HepG2 (cell line): ENCODE measurements around the gene KIF23. TPM values are rescaled to one million over a fixed set of nuclear protein-coding genes. Genes with fewer than 3 reads are reported as not detected.

ENCODE experiments used
- ATAC-seq: fragments of 200-7000 bp; cut with Tn5 transposase; 3 replicates; pipeline ENCODE4 v1.9.1; 2020; ENCODE audit warnings: mild to moderate bottlenecking, moderate library complexity
- BruUV-seq: library from RNA; stranded (reverse); fragments of 400-500 nt; replicated peaks from 2 replicates; lab custom pipeline; 2021; lab: Mats Ljungman, UMichigan
- CTCF ChIA-PET: fragments of 300-600 bp; formaldehyde crosslinking; extraction: SDS; loops from one replicate; lab custom pipeline; 2021; ENCODE audit warnings: low total read pairs, inconsistent platforms, low intra/inter-chr PET ratio; lab: Yijun Ruan, JAX
- POLR2A ChIA-PET: fragments of 350-600 bp; sonication (Branson Sonifier 250); formaldehyde crosslinking; loops from one replicate; lab custom pipeline; 2020; ENCODE audit warnings: antibody characterized with exemption, inconsistent platforms; lab: Yijun Ruan, JAX
- DNase-seq: peaks from one replicate; pipeline ENCODE4 v3.0.0-alpha.2; 2015; ENCODE audit warnings: low spot score
- FAIRE-seq: peaks from 3 replicates; lab custom pipeline; 2011; peaks lifted over from hg19 to GRCh38; lab: Jason Lieb, UNC
- H2AFZ ChIP-seq: one replicate; pipeline ENCODE4 v1.6.1; 2011; ENCODE audit warnings: low read length, inconsistent platforms
- H3K27ac ChIP-seq: fragments of 300-600 bp; 3 replicates; pipeline ENCODE4 v1.8.0; 2011; ENCODE audit warnings: mixed run types, mild to moderate bottlenecking, mixed read lengths, low read length, inconsistent platforms; ENCODE audit not compliant: insufficient read depth; ENCODE audit errors: extremely low read length
- H3K27me3 ChIP-seq, 2 experiments: fragments of 200-600 bp in 1 of 2; 2 replicates in 1 of 2; 3 replicates in 1 of 2; pipeline versions ENCODE4 v1.6.0 to v1.8.0; 2011; ENCODE audit warnings: low read length in 2 of 2, mild to moderate bottlenecking in 2 of 2, moderate library complexity in 2 of 2, inconsistent platforms in 1 of 2; ENCODE audit not compliant: insufficient read depth in 2 of 2, control insufficient read depth in 1 of 2
- H3K36me3 ChIP-seq, 2 experiments: fragments of 200-600 bp in 1 of 2; replicated peaks in 1 of 2; 2 replicates in 1 of 2; 3 replicates in 1 of 2; pipeline versions ENCODE4 v1.5.1 to v1.8.0; 2011; ENCODE audit warnings: low read length in 2 of 2, inconsistent platforms in 1 of 2; ENCODE audit not compliant: insufficient read depth in 2 of 2, control insufficient read depth in 1 of 2
- H3K4me1 ChIP-seq: 2 replicates; pipeline ENCODE4 v1.5.1; 2012; ENCODE audit warnings: low read length, inconsistent platforms; ENCODE audit not compliant: insufficient read depth
- H3K4me2 ChIP-seq: 2 replicates; pipeline ENCODE4 v1.6.0; 2011; ENCODE audit warnings: low read depth, low read length, inconsistent platforms
- H3K4me3 ChIP-seq, 3 experiments: fragments of 200-600 bp in 1 of 3; sonication (generic), shearing (Covaris generic) in 1 of 3; replicated peaks in 1 of 3; 2 replicates each; pipeline ENCODE4 v1.5.1; 2011 to 2016; ENCODE audit warnings: low read length in 3 of 3, inconsistent platforms in 2 of 3, low read depth in 2 of 3, mild to moderate bottlenecking in 2 of 3, control low read depth in 1 of 3, mixed read lengths in 1 of 3; ENCODE audit not compliant: insufficient read depth in 1 of 3
- H3K79me2 ChIP-seq: one replicate; pipeline ENCODE4 v1.6.1; 2011; ENCODE audit warnings: low read length, inconsistent platforms; ENCODE audit not compliant: insufficient read depth
- H3K9ac ChIP-seq: 2 replicates; pipeline ENCODE4 v1.6.0; 2011; ENCODE audit warnings: mild to moderate bottlenecking, low read depth, low read length, inconsistent platforms; ENCODE audit not compliant: insufficient read depth
- H3K9me3 ChIP-seq: 2 replicates; pipeline ENCODE4 v1.5.1; 2012; ENCODE audit warnings: mild to moderate bottlenecking, low read length
- H4K20me1 ChIP-seq: 2 replicates; pipeline ENCODE4 v1.6.0; 2011; ENCODE audit warnings: inconsistent platforms, mild to moderate bottlenecking, low read length, moderate library complexity; ENCODE audit not compliant: insufficient read depth
- BCL6 ChIP-seq: IDR thresholded peaks from 2 replicates; pipeline ENCODE4 v1.6.1; 2016; ENCODE audit warnings: missing genetic modification reagents, missing compliant biosample characterization
- FOXA1 ChIP-seq, 2 experiments: fragments of 450-650 bp in 1 of 2; sonication (generic) in 1 of 2; formaldehyde crosslinking in 1 of 2; IDR thresholded peaks; 2 replicates each; pipeline versions ENCODE4 v1.4.0 to v1.6.1; 2016 to 2020; ENCODE audit warnings: missing genetic modification reagents in 1 of 2
- HINFP ChIP-seq: sonication (generic); formaldehyde crosslinking; IDR thresholded peaks from 2 replicates; pipeline ENCODE4 v1.4.0; 2020; ENCODE audit warnings: low read depth, mild to moderate bottlenecking, missing genetic modification reagents
- NFAT5 ChIP-seq: sonication (generic); formaldehyde crosslinking; IDR thresholded peaks from 2 replicates; pipeline ENCODE4 v1.4.0; 2020; ENCODE audit warnings: missing genetic modification reagents
- RARG ChIP-seq: sonication (generic); formaldehyde crosslinking; IDR thresholded peaks from 2 replicates; pipeline ENCODE4 v1.4.0; 2020; ENCODE audit warnings: low read depth, mild to moderate bottlenecking, missing genetic modification reagents
- REL ChIP-seq: sonication (generic); formaldehyde crosslinking; conservative IDR thresholded peaks from 2 replicates; pipeline ENCODE4 v1.8.0; 2022; ENCODE audit warnings: mild to moderate bottlenecking, missing genetic modification reagents, moderate library complexity
- SIX4 ChIP-seq: sonication (generic); formaldehyde crosslinking; IDR thresholded peaks from 2 replicates; pipeline ENCODE4 v1.4.0; 2020; ENCODE audit warnings: missing genetic modification reagents
- SNRNP70 ChIP-seq: fragments of 200-400 bp; formaldehyde crosslinking; IDR thresholded peaks from 2 replicates; pipeline ENCODE4 v1.6.1; 2017; ENCODE audit warnings: mild to moderate bottlenecking, low read depth, low read length, moderate library complexity
- ZFY ChIP-seq: sonication (generic); formaldehyde crosslinking; IDR thresholded peaks from 2 replicates; pipeline ENCODE4 v1.4.0; 2020; ENCODE audit warnings: missing genetic modification reagents
- ZNF234 ChIP-seq: sonication (generic); formaldehyde crosslinking; conservative IDR thresholded peaks from 2 replicates; pipeline ENCODE4 v1.5.1; 2020; ENCODE audit warnings: mild to moderate bottlenecking, missing genetic modification reagents
- ZNF616 ChIP-seq: sonication (generic); formaldehyde crosslinking; IDR thresholded peaks from 2 replicates; pipeline ENCODE4 v1.5.0; 2020; ENCODE audit warnings: low read depth, mild to moderate bottlenecking, missing genetic modification reagents
- ZNF780A ChIP-seq: sonication (generic); formaldehyde crosslinking; IDR thresholded peaks from 2 replicates; pipeline ENCODE4 v1.8.0; 2022; ENCODE audit warnings: mild to moderate bottlenecking, missing genetic modification reagents, moderate library complexity
- ZNF781 ChIP-seq: sonication (generic); formaldehyde crosslinking; IDR thresholded peaks from 2 replicates; pipeline ENCODE4 v1.5.1; 2020; ENCODE audit warnings: borderline replicate concordance, mild to moderate bottlenecking, missing genetic modification reagents; ENCODE audit errors: not compliant biosample characterization
- WGBS: methylation state at CpG from one replicate; pipeline ENCODE4 v1.1.6; 2017; ENCODE audit warnings: low lambda C conversion rate; 5-methylcytosine and 5-hydroxymethylcytosine counted together
- in situ Hi-C: cut with HindIII; loops from 2 replicates; pipeline ENCODE4 v1.10.0; 2017; ENCODE audit warnings: low pct_unique_long_range_greater_than_20kb; ENCODE audit not compliant: extremely low pct_ligation_motif_present
- intact Hi-C: fragments of 100-400 bp; cut with micrococcal nuclease; formaldehyde crosslinking; loops from one replicate; pipeline ENCODE4 v1.10.0; 2022; ENCODE audit not compliant: unreplicated experiment
- polyA plus RNA-seq, 8 experiments: library from polyadenylated mRNA; depleted of rRNA in 3 of 8; stranded (reverse) in 7 of 8; unstranded in 1 of 8; fragments of >200 nt; fragmentation: Illumina TruSeq in 4 of 8; extraction: Trizol in 4 of 8; gene quantifications; 2 replicates each; pipeline versions ENCODE4 v1.2.1 to v1.2.3, GENCODE V29; 2011 to 2016; ENCODE audit warnings: low read depth in 4 of 8, missing spikeins in 1 of 8, mixed read lengths in 1 of 8; ENCODE audit not compliant: insufficient read depth in 1 of 8
- total RNA-seq, 5 experiments: library from RNA; depleted of rRNA; stranded (reverse); fragments of >200 nt; fragmentation: Illumina TruSeq; extraction: Trizol; gene quantifications; 2 replicates each; pipeline ENCODE4 v1.2.3, GENCODE V29; 2016; ENCODE audit warnings: low read depth in 1 of 5
- TF ChIP-seq, protein P1 (sequence below): sonication (generic); formaldehyde crosslinking; IDR thresholded peaks from 2 replicates; pipeline ENCODE4 v1.4.0; 2020; ENCODE audit warnings: low read depth, mild to moderate bottlenecking, missing genetic modification reagents
- TF ChIP-seq, protein P2 (sequence below): sonication (generic); formaldehyde crosslinking; IDR thresholded peaks from 2 replicates; pipeline ENCODE4 v1.4.0; 2020; ENCODE audit warnings: missing genetic modification reagents

The KIF23 gene
- total and polyA plus RNA-seq, 2 of the 13 experiments (the other 11 are each of a cell fraction or from before 2014, with no cell fraction given) = 11.3 to 38.1 TPM

DNA sequence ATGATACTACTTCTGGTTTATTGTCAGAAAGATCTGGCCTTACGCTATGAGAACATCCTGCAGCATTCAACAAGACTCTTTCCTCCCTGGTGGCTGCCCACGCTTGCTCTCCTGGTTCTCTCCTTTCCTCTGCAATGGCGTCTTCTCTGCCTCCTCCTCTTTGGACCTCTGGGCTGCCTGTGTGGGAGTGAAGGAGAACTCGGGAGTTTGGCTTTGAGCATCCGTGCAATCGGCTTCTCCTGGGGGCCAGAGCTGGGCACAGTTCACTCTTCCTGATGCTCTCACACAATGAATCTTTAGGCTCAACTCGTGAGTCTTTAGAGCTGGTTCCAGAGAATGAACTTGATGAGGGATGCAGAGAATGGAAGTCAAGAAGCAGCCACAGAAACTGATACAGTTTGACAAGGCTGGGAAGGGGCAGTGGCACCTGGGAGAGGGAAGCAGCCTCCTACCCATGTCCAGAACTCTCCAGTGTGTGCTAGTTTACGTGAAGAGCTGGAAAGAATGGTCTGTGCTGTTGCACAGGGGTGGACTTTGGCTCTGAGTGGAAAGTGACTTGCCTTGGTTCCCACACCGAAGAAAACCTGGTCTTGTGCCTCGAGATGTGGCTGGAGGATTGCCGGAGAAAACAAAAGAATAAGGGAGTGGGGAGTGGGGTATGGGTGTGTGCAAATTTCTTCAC is 76.3 kb downstream of the KIF23 start:
- in situ Hi-C loops (no loop called here), intact Hi-C loops (no loop called here)
- no peaks in the 10 kb centered on the region for H3K4me1 ChIP-seq
- no peaks in the 10 kb centered on the region for H3K79me2 ChIP-seq
- CTCF ChIA-PET = no interaction called here
- ATAC-seq = no peak
- no peaks in the 10 kb centered on the region for H3K36me3 ChIP-seq
- no peak overlapping the region for H3K9ac ChIP-seq
- peaks cover 0 to 48% of the 10 kb centered on the region in 2 experiments; a peak in 3 of 5 replicates for H3K27me3 ChIP-seq
- no TSS peak for BruUV-seq
- no peak for DNase-seq
- no peaks in the 10 kb centered on the region for H4K20me1 ChIP-seq
- FAIRE-seq = no peak
- H2AFZ ChIP-seq = no peak overlapping the region
- H3K27ac ChIP-seq = no peak overlapping the region
- POLR2A ChIA-PET = no interaction called here
- no peak overlapping the region for H3K4me2 ChIP-seq
- H3K9me3 ChIP-seq = no peaks in the 10 kb centered on the region
- no peak overlapping the region for H3K4me3 ChIP-seq
- WGBS = 6% methylated on average over 11 of the region's 11 CpGs
- TF ChIP-seq FOXA1 (IDR thresholded peaks at IDR 0.05) (no peak), FOXA1 (CRISPR knock-in tag; IDR thresholded peaks at IDR 0.05) (no peak), ZNF780A (CRISPR knock-in tag) (no peak), RARG (CRISPR knock-in tag) (no peak), REL (CRISPR knock-in tag) (no peak), BCL6 (CRISPR knock-in tag) (no peak), SNRNP70 (no peak), ZNF616 (CRISPR knock-in tag) (no peak), NFAT5 (CRISPR knock-in tag) (no peak), SIX4 (CRISPR knock-in tag) (no peak), ZFY (CRISPR knock-in tag) (no peak), HINFP (CRISPR knock-in tag) (no peak), ZNF781 (CRISPR knock-in tag) (no peak), ZNF234 (CRISPR knock-in tag) (no peak)
- TF ChIP-seq, protein P1, sequence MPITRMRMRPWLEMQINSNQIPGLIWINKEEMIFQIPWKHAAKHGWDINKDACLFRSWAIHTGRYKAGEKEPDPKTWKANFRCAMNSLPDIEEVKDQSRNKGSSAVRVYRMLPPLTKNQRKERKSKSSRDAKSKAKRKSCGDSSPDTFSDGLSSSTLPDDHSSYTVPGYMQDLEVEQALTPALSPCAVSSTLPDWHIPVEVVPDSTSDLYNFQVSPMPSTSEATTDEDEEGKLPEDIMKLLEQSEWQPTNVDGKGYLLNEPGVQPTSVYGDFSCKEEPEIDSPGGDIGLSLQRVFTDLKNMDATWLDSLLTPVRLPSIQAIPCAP = no peak
- TF ChIP-seq, protein P2, sequence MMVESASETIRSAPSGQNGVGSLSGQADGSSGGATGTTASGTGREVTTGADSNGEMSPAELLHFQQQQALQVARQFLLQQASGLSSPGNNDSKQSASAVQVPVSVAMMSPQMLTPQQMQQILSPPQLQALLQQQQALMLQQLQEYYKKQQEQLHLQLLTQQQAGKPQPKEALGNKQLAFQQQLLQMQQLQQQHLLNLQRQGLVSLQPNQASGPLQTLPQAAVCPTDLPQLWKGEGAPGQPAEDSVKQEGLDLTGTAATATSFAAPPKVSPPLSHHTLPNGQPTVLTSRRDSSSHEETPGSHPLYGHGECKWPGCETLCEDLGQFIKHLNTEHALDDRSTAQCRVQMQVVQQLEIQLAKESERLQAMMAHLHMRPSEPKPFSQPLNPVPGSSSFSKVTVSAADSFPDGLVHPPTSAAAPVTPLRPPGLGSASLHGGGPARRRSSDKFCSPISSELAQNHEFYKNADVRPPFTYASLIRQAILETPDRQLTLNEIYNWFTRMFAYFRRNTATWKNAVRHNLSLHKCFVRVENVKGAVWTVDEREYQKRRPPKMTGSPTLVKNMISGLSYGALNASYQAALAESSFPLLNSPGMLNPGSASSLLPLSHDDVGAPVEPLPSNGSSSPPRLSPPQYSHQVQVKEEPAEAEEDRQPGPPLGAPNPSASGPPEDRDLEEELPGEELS (CRISPR knock-in tag) = no peak
